Fibroblast of lung (primary cell): ENCODE measurements around the gene ZFP36L1.

Source experiments
- CTCF ChIP-seq, 2 donors: IDR thresholded peaks in 1 of 2; conservative IDR thresholded peaks in 1 of 2; 1 replicate in 1 of 2; 2 replicates in 1 of 2; pipeline ENCODE4 v1.5.1; 2011 to 2012; ENCODE audit warnings: low read length in 2 of 2, control low read depth in 1 of 2, inconsistent platforms in 1 of 2, low read depth in 1 of 2, mild to moderate bottlenecking in 1 of 2
- EZH2 ChIP-seq: IDR thresholded peaks from 2 replicates; pipeline ENCODE4 v1.5.1; 2012; ENCODE audit warnings: low read length, control low read depth, mild to moderate bottlenecking; ENCODE audit errors: missing control alignments

DNA sequence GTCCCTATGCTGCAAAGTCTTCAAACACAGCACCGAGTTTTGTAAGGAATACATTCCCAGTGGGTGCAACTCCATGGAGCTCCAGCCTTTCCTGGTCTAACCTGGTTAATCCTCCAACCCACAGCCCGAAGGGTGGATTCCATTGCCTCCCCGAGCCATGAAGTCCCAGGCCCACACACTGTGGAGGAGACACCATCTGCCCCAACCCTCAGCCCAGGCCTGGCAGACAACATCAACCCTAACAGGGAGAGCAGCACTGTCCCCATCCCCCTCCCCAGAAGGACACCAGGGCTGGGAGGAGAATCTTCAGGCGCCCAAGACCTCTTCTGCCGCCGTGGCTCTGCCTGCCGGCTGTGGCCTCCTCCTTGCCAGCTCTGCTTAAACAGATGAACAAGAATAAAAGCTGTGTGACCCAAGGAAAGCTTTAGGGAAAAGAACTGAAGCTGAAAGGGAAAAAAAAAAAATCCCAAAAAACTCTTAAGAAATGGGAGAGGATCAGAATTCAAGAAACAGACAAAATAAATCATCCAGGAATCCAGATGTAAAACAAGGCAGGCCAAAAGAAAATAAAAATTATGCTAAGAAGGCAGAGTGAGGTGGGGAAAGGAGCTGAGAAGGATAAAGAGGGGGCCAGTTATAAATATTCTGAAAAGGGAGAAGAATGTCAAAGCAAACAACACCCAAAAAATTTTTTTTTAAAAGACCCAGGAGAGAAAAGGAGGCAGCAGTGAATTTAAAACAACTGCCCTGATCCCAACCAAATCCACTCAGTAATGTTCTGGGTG lies 16.0 kb upstream of the ZFP36L1 start:
- TF ChIP-seq CTCF (conservative IDR thresholded peaks at IDR 0.05 in 1 of 2, IDR thresholded peaks at IDR 0.05 in 1 of 2; ENCODE audit: low read depth in 1 of 2, low read length in 2 of 2) (no peak), EZH2 (no peak)
